Kidney epithelial cell (primary cell): ENCODE data around the gene EPB41L4B. TPM values are rescaled to one million over a fixed set of nuclear protein-coding genes. Genes with fewer than 3 reads are reported as not detected.

Experiments
- DNase-seq: peaks from one replicate; pipeline ENCODE4 v3.0.0-alpha.2; 2010; ENCODE audit warnings: low read depth
- H3K27me3 ChIP-seq: 2 replicates; pipeline ENCODE4 v1.6.0; 2011; ENCODE audit warnings: low read length; ENCODE audit not compliant: control insufficient read depth, insufficient read depth
- H3K36me3 ChIP-seq: 2 replicates; pipeline ENCODE4 v1.5.1; 2011; ENCODE audit warnings: low read length; ENCODE audit not compliant: control insufficient read depth, insufficient read depth
- H3K4me3 ChIP-seq: 2 replicates; pipeline ENCODE4 v1.5.1; 2011; ENCODE audit warnings: low read depth, mild to moderate bottlenecking, control low read depth, low read length
- total RNA-seq: library from RNA; depleted of rRNA; stranded (reverse); fragments of >200 nt; gene quantifications from 2 replicates; pipeline ENCODE4 v1.2.3, GENCODE V29; 2015
- TF ChIP-seq, protein P1 (sequence below): IDR thresholded peaks from 2 replicates; pipeline ENCODE4 v1.5.1; 2011; ENCODE audit warnings: mild to moderate bottlenecking, moderate library complexity, low read length, control low read depth, inconsistent platforms; ENCODE audit not compliant: insufficient read depth, poor library complexity, severe bottlenecking

EPB41L4B gene
- total RNA-seq, 1 donor from 2014 or later: 11.0 TPM

DNA sequence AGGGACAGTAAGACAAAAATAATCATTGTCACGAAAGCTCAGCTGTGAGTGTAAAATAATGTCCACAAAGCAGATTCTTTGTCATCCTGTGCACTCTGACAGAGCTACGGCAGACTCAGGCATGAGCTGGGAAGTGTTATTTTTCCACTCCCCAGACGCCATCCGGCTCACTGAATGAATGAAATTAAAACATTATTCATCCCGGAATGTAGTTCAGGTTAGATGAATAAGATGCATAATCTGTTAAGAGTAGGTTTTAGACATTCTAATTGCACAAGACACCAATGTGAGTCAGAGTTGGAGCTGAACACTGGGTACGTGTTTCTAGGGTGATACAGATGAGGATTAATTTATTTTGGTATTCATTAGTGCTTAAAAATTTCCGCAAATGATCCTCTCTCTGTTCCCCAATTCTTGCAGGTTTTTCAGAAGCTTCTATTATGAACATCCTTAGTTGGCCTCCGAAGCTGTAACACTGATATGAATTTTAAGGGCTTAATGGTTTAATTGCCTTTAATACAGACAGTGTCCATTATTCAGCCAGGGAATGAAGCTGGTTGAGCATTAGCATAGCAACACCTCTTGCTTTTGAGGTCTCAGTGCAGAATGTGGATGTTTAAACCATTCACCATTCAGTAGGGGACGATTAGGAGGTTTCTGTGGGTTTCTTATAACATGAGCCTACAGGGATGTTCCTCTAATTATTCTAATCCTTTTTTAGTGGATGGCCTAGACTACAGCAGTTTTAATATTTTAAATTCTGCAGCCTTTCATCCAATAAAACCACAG is 88.2 kb downstream of the EPB41L4B start:
- Histone ChIP-seq H3K4me3 (no peak overlapping the region), H3K36me3 (no peaks in the 10 kb centered on the region), H3K27me3 (no peaks in the 10 kb centered on the region)
- DNase-seq: no peak
- TF ChIP-seq, protein P1, sequence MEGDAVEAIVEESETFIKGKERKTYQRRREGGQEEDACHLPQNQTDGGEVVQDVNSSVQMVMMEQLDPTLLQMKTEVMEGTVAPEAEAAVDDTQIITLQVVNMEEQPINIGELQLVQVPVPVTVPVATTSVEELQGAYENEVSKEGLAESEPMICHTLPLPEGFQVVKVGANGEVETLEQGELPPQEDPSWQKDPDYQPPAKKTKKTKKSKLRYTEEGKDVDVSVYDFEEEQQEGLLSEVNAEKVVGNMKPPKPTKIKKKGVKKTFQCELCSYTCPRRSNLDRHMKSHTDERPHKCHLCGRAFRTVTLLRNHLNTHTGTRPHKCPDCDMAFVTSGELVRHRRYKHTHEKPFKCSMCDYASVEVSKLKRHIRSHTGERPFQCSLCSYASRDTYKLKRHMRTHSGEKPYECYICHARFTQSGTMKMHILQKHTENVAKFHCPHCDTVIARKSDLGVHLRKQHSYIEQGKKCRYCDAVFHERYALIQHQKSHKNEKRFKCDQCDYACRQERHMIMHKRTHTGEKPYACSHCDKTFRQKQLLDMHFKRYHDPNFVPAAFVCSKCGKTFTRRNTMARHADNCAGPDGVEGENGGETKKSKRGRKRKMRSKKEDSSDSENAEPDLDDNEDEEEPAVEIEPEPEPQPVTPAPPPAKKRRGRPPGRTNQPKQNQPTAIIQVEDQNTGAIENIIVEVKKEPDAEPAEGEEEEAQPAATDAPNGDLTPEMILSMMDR: no peak

DNA sequence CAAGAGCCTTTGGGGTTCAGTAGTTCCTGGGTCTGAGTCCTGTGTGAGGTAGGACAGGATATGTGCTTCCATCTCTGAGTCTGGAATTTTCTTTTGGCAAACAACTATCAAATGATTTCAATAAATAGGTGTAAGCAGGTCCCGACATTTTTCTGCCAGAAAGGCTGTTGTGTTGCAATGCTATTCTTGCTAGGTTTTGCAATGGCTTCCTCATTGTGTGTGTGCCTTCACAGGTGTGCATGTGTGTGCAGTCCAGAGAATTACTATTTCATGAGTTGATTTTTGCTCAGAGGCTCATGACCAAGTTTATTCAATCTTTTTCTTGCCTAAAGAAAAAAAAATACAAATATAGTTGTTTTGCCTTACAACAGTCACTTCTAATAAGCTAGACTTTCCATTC is 89.3 kb downstream of the EPB41L4B start:
- TF ChIP-seq, protein P1: no peak
- no peak overlapping the region for H3K4me3 ChIP-seq
- no peaks in the 10 kb centered on the region for H3K27me3 ChIP-seq
- no peak for DNase-seq
- no peaks in the 10 kb centered on the region for H3K36me3 ChIP-seq

DNA sequence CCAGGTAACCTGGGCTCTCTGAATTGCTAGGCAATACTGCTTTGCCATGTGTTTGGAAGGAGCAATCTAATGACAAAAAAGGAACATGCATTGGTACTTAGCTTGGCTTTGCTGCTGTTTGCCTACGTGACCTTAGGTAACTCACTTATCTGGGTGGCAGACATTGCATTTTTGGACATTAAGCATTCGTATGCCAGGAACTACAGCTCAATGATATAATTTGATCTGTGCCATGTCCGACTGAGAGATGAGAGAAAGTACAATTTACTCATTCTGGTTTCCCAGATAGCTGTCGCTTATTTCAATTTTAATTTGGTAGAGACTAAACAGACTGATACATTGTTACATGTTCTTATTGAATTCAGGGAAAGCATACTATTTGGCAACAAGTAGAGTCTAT is 90.6 kb downstream of the EPB41L4B start:
- DNase-seq: no peak
- no peak overlapping the region for H3K4me3 ChIP-seq

DNA sequence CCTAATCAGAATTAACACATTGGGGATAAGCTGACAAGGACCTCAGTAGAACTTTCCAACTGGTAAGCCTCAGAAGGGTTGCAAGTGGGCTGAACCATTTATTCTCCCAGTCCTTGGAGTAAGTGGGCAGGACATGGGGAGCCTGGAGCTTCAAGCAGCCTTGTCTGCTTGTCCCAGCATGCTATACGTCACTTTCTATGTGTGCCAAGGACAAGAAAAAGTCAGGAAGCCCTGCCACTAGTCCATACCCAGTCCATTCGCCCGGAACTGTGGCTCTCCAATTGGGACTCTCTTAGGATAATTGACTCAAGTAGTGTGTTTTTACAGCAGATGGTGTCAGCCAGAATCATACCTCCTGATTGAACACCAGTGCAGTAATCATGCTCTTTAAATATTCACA is 91.2 kb downstream of the EPB41L4B start:
- Histone ChIP-seq H3K4me3 (no peak overlapping the region), H3K36me3 (no peaks in the 10 kb centered on the region), H3K27me3 (no peaks in the 10 kb centered on the region)
- DNase-seq: no peak
- TF ChIP-seq, protein P1: no peak

More for the DNA sequence above, 90.6 kb downstream of the EPB41L4B start:
- Histone ChIP-seq H3K27me3 (no peaks in the 10 kb centered on the region), H3K36me3 (no peaks in the 10 kb centered on the region)
- TF ChIP-seq, protein P1: no peak

DNA sequence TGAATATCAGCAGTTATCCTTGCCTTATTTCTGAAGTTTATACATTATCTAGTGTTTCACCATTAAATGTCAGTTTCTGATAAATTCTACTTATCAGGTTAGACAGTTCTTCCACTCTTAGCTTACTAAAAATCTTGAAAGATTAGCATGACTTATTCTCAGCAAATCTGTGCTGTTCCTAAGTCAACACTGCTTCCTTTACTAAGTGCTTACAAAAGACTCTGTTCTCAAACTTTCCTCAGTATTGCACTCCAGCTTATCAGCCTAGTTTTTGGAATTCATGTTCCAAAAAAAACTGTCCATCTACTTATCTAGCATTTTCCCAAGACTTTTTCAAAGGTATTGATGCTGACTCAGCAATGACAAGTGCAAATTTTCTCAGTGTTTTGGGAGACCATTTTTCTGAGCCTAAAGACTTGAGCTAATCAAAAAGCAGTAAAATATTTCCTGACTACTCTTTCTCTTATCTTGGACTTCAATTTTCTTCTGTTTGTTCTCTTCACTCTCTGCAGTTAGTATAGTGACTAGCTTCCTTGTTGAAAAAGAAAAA is 92.7 kb downstream of the EPB41L4B start:
- no peak for DNase-seq
- H3K36me3 ChIP-seq: no peaks in the 10 kb centered on the region
- TF ChIP-seq, protein P1: no peak
- no peak overlapping the region for H3K4me3 ChIP-seq
- no peaks in the 10 kb centered on the region for H3K27me3 ChIP-seq
